Pericardium fibroblast (primary cell): ENCODE results near the gene EPAS1. TPM values are rescaled to one million over a fixed set of nuclear protein-coding genes. Genes with fewer than 3 reads are reported as not detected.

Source experiments
- total RNA-seq: library from RNA; depleted of rRNA; stranded (reverse); fragments of >200 nt; gene quantifications from 2 replicates; pipeline ENCODE4 v1.2.3, GENCODE V29; 2015

The EPAS1 gene
- total RNA-seq: 122 and 172 TPM in 2 replicates

GRCh38 chr2:46296840-46297545 lies at the start of gene EPAS1:
EPAS1 (plus strand) TSS chr2:46297407; CDS start chr2:46297912, 505 bp downstream.

Other genes starting within 250 kb of the EPAS1 start
- not detected in 2 replicates for gene TMEM247, start 182.2 kb downstream of the EPAS1 start, total RNA-seq
- gene RHOQ, start 245.1 kb downstream of the EPAS1 start, total RNA-seq: 81.3 and 99.2 TPM in 2 replicates
- gene ATP6V1E2, start 245.2 kb downstream of the EPAS1 start, total RNA-seq: 1.2 and 3.3 TPM in 2 replicates